ENCODE results near the gene GALNT8.
"Not testable (repeated sequence)": the region's sequence is repeated elsewhere in the genome, so short reads cannot be mapped to it uniquely, and the experiment has no call there.

Gene GALNT8

DNA sequence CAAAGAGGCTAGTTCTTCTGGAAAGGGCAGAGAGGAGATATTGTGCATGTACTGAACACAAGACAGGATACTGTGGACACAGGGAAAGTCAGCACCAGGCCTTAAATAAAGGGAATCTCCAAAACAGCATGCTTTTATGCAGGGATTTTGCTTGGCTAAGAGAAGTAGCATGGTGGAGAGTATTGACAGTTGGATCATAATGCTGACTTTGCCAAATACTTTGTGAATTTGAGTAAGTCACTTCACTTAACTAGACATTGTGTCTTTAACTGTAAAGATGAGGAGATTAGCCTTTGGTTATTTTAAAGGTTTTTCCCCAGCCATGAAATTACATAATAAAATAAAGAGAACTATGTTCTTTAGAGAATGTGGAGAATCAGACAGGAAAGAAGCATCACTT, 24.5 kb downstream of the GALNT8 start:
- no peak for DNase-seq

DNA sequence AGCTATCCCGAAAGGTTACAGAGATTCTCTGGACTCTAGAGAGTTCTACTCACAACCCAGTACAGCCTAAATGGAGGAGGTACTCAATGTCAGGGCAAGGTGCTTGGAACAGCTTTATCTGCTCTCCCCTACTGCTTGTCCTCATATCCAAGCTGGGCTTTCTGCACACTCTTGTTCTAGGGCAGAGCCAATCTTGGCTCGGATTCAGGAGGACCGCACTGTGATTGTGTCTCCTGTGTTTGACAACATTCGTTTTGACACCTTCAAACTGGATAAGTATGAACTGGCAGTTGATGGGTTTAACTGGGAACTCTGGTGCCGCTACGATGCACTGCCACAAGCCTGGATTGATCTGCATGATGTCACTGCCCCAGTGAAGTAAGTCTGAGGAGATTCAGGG, 25.0 kb downstream of the GALNT8 start:
- DNase-seq = no peak

DNA sequence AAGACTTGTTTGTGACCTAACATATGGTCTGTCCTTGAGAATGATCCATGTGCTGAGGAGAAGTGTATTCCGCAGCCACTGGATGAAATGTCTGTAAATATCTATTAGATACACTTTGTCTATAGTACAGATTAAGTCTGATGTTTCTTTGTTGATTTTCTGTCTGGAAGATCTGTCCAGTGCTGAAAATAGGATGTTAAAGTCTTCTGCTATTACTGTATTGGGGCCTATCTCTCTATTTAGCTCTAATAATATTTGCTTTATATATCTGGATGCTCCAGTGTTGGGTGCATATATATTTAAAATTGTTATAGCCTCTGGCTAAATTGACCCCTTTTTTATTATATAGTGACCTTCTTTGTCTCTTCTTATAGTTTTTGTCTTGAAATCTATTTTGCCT, 31.5 kb downstream of the GALNT8 start:
- not testable (repeated sequence) for DNase-seq

DNA sequence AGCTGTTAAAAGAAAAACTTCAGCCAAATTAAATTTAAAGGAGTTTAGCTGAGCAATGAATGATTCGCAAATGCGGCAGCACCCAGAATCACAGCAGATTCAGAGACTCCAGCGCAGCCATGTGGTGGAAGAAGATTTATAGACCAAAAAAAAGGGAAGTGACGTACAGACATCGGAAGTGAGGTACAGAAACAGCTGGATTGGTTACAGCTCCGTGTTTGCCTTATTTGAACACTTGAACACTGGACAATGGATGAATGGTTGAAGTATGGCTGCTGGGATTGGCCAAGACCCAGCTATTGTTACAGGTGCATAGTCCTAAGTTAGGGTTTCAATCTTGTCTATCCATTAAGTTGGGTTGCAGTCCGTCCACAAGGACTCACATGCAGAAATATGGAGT, 42.6 kb downstream of the GALNT8 start:
- DNase-seq = no peak

DNA sequence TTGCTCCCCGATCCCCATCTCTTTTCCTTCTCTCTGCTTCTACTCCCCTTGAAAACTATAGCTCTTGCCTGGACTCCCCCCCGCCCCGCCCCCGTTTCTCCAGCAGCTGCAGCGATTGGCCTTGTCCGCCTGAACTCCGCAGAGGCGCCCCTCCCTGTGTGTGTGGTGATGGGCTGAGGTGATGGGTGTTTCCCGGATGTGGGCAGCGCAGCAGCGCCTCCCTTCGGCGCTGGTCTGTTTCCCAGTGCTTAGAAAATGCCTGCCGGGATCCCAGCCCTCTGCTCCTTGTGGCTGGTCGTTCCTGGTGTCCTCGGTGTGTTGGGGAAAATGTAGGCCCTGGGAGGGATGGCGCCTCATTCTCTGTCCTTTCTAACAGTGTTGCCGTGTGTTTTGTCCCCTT, 43.3 kb downstream of the GALNT8 start:
- no peak for DNase-seq

DNA sequence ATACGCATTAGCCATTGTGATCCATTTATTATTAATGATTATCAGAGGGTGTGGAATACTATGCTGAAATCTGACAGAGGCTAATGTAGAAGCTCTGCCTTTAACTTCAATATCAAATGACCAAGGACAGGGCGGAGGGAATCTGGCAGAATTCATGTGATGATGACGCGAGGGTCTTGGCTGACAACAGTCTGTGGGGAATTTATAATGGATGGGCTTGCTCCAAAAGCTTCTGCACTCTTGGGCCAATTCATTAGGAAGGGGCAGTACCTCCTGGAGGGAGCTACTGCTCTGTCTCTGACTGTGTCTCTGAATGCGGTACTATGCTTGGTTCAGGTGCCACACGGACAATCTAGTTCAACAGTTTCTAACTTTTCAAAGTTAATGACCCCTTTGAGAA, 46.2 kb downstream of the GALNT8 start:
- DNase-seq = no peak

DNA sequence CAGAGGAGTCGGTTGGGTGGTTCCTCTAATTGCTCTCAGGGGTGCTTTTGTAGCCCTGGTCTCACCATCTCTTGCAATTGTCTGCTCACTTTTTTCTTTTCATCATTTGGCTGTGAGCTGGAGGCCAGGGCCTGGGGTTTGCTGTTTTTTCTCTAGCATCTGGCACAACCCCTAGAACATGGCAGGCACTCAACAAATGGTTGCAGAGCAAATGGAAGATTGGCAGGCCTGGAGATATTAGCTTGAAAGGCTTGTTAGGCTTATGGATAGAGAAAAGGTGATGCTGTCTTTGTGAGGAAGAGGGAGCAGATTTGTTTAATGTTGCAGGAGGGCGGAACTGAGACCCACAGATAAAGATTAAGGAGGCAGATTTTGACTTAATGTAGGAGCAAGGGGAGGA, 47.0 kb downstream of the GALNT8 start:
- DNase-seq = no peak

DNA sequence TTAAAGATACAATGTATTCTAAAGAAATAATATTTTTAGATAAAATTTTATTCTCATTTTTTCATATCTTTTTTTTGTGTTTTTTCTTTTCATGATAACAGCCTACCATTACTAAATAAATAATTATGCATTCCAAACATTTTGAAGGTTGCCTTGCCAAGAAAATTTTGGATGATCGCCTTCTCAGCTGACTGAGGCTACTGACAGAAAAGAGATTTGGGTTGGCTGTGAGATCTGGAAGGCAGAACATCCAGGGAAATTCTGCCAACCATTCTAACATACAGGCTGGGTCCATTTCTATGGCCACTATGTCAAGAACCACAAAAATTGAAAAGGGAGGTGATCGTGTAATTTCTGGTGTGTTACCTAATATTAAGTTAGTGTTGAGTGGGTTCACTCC, 48.1 kb downstream of the GALNT8 start:
- no peak for DNase-seq

DNA sequence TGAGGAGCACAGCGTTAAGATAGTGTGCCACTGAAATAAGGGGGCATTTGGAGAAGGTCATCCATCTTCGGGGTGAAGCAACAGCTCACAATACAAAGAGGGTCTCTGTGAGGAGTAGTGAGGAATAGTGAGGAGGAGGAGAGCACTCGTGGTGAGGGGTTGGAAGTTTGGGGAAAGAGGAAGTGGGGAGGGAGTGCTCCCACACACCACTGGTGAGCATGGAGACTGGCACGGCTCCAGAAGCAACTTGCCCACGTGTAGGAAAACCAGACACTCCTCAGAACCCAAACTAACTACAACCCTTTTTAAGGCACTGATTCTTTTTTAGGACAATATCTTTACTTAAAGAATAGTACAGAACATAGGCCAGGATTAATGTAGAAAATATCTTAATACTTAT, 48.9 kb downstream of the GALNT8 start:
- no peak for DNase-seq

DNA sequence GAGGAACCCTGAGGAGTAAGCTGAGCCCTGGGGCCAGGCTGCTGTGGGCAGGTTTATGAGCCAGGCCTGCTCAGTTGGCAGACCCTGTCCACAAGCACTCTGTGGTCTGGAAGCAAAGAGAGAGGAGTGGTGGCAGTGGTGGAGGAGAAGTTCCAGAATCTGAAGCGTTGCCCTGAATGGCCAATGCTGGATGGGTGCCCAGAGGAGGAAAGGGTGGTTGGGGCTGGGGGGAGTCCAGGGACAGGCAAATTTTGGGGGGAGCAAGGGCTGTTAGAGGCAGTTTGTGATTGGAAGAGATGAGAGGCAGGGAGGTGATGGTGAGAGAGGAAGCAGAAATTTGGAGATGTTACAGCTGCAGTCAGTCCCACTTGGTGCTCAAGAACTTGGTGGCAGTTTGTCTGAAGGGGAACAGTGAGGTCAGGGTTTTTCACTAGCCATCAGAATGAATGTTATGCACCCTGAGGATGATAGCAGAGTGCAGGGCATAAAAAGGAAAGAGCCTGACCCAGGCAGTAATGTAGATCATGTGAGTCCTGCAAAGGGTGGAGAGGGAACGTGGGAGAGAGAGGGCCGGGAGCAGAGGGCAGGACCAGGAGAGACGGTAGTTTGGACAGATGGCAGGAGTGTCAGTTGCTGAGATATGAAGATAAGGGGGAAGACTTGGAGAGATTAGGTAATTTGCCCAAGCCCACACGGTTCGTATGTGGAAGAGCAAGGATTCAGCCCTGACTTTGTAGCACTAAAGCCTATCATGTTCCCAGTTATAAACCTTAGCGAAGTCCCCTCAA, 51.2 kb downstream of the GALNT8 start:
- no peak for DNase-seq

DNA sequence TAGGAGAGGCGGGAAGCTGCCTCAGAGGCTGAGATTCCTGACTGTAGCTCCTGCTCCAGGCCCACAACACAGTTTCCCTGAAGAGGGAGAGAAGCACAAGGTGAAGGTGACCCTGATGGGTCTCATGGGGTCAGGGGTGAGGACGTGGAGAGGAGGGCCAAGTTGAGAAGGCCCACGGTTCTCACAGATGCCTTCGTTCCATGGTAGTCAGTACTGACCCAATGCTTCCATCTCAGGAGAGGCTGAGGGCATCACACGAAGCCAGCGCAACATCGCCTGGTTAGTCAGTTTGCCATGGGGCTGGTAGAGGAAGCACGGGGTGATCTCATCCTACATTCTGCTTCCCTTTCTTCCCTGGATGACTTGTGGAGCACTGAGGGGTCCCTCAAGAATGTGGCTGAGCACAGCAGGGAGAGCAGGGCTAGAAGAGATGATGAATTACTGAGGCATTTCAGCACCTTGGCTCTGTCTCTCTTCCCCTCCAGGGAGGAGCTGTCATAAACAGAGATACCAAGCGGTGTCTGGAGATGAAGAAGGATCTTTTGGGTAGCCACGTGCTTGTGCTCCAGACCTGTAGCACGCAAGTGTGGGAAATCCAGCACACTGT, 51.9 kb downstream of the GALNT8 start:
- no peak for DNase-seq

DNA sequence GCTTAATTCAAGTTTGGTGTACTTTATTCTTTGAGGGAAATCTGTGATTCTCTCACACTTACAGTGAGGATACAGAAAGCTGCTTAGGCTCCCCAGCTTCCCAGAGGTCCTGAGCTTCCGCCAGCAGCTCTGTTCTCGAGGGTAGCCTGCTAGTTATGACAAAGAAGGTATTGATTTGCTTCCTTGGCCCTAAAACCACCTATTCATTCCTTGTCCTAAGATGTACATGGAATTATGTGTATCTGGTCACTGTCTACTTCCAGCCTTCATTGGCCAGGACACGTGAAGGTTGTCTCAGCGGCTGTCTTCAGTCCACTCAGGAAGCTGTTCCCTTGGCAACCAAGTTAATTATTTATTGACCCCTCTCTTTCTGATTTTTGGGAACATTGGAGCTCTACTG, 55.7 kb downstream of the GALNT8 start:
- no peak for DNase-seq

DNA sequence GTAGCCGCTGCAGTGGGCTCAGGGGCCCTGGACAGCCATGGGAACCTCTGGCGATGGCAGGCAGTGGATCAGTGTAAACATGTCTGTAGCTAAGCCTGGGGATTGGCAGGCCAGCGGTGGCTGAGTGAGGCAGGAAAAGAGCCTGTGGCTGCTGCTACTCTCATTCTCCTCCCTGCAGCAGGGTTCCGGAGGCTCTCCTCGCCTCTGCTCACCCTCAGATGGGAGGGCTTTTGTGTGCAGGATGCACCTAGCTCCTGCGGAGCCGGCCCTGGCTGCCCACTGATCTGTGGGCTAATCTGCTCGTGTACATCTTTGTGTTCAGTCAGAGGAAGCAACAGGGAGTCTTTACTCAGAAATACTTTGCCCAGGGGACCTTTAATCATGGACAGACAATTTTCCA, 59.5 kb downstream of the GALNT8 start:
- no peak for DNase-seq

DNA sequence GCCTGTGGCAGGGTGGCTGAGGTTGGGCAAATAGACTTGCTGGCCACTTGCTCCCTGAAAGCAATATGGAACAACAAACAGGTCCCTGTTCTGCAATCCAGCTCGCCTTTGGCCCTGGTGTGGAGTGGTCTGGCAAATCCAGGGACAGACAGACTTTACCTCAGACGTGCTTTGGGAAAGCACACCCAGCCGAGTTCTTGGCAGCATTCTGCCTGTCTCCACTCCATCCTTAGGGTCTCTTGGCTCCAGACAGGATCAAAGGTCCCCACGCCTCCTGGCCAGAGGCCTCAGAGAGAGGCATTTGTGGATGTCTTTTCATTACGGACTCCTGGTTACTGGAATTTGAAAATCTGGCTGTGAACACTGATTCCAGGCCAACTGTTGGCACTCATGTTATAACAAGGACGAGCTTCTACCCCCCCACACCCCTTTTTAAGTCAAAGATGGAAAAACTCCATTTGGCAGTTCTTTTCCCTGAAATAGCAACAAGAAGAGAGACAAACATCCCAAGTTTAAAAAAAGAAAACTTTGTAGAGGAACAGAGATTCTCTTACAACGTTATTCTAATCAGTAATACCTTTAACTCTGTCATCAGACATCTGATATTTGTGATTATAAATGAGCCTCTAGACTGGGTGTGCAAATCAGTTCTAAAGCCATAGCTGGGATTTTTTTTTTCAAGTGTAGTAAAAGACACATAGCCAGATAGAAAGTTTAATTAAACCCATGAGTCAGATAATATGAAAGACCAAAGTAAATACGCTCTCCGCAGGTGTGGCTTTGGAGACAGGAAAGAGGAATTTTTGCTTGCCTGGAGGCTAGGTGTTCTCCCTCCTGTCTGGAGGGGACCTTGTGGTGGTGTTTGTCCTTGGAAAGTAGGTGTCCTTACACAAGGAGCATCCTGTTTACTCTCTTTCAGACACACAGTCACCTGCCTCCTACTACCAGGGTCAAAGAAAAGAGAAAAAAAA, 60.7 kb downstream of the GALNT8 start:
- no peak for DNase-seq

DNA sequence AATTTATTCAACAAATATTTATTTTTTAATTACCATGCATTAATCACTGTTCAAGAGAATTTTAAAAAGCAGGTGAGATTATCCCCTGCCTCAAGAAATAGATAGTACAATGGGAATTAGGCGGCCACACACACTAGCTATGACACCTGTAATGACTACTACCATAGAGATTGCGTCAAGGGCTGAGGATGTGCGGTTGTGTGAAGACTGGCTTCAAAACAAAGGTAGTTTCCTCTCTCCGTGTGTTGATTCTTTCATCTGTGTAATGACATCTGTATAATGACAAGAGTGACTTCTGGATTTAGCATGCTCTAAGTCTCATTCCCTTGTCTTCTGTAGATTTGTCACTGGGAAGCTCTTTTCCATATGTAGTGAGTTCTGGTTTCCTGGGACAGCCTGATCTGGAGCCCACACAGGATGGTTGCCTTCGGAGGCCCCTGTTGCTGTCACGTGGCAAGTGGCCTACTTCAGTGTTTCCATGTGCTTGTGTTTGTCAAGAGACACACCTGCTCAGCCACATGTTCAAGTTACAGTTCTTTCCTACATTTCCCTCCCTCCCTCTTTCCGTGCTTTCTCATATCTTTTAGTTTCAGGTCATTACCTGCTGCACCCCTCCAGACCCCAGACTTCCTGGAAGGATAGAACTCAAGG, 64.3 kb downstream of the GALNT8 start:
- no peak for DNase-seq

DNA sequence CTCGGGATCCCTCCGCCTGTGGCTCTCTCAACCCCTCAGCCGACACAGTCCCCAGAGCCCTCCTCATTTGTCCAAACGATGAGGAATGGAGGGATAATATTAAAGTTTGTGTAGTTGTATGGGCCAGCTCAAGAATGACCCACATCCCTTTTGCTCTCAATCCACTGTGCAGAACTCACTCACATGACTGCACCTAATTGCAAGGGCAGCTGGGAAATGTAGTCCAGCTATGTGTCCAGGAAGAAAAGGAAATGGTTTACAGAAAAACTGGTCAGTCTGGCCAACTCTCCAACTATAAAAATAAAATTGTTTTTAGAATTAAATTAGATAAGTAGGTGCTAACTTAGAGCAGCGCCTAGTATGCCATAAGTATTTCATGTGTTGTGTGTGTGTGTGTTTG, 66.6 kb downstream of the GALNT8 start:
- no peak for DNase-seq

DNA sequence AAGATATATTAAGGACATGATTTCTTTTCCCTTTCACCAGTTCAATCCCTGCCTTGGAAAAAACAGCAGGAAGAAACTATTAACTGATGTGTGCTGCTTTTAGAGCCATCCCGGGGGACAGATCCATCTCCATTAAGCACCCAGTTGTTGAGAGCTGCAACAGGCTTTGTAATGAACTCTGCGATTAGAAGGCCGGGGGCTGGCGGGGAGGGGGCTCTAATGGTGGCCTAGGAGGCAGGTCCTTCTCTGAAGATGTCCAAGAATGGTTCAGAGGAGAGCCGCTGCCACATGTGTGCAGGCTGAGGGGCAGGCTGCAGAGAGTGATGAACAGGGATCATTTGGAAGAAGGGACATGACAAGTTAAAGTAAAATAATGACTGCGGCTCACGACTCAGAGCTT, 67.8 kb downstream of the GALNT8 start:
- no peak for DNase-seq

DNA sequence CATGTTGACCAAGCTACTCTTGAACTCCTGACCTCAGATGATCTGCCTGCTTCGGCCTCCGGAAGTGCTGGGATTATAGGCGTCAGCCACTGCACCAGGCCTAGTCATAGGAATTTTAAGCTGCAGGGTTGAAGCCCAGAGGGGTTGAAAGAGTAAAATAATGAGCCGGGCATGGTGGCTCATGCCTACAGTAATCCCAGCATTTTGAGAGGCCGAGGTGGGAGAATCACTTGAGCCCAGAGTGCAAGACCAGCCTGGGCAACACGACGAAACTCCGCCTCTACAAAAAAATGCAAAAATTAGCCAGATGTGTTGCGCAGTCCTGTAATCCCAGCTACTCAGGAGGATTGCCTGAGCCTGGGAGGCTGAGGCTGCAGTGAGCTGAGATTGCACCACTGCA, 69.6 kb downstream of the GALNT8 start:
- no peak for DNase-seq

DNA sequence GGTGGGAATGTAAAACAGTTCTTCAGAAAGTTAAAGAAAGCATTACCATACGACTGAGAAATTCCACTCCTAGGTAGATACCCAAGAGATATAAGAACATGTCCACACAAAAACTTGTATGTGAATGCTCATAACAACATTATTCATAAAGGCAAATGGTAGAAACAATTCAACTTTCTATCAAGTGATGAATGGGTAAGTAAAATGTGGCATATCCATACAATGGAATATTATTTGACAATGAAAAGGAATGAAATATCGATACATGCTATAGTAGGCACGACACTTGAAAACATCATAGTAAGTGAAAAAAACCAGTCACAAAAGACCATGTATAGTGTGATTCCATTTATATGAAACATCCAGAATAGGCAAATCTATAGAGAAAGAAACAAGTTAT, 71.3 kb downstream of the GALNT8 start:
- no peak for DNase-seq

DNA sequence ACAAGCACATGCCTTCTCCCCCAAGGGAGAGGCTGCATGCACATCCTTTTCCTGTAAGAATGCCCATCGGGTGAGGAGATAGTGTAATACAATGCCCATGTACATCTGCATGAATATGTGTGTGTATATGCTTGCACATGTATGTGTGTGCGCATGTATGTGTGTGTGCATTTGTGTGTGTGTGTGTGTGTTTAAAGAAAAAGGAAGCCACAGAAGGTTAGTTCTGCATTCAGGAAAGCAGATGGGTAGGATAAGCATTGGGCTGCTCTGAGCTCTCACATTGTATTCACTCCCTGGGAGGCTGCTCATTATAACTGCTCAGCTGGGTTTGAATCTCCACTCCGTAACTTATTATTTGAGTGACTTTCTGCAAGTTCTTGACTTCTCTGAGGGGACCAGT, 74.3 kb downstream of the GALNT8 start:
- DNase-seq = no peak

DNA sequence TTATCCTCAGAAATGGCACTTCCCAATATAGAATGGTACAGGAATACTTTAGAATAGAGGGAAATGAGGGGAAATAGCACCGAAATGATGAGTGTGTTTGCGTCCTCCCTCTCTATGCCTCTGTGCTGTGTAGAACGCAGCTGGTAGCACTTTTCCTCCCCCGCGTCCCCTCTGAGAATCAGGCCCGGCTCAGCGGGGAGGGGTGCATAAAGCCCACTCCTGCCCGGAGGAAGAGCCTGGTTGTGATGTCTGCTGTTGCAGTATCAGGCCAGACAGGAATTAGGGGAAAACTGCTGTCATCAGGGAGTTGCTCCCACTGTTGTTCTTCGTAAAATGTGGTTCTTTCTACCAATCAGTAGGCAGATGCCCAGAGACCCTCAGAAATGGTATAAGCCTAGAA, 76.0 kb downstream of the GALNT8 start:
- DNase-seq = no peak

DNA sequence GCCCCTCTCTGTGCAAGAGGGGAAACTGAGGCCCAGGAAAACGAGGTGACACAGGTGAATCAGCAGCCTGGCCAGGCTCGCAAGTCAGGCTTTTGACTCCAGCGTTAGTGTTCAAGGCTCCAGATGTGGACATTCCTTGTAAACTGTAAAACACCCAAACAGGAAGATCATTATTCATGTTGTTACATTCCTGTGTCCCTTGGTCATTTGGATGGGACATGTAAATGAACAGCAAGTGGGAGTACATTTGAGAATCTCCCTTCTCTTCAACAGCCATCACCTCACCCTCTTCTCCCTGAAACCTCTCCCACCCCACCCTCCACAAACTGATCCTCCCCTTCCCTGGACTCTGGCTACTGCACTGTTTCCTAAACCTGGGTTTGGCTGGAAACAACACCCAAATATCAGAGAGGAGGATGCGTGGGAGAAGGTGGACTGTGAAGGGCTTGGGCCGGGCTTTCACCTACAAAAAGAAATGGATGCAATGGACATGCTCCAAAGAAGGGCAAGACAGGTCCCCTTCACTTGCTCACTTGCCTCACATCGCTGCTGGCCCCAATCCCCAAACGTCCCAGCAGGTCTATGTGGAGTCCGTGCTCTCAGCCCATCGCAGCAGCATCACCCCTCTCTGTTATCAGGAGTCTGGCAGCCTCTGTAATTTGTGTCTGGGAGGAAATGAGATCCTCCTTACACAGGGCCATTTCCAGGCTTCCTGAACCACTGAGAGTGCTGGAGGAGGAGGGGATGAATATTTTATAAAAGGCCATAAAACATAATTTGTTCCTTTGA, 76.7 kb downstream of the GALNT8 start:
- no peak for DNase-seq
